ENCODE results near the gene JUND.
"Not testable (repeated sequence)": the region's sequence is repeated elsewhere in the genome, so short reads cannot be mapped to it uniquely, and the experiment has no call there.

Gene JUND

GRCh38 chr19:18281082-18282020 is at the start of gene JUND:
JUND (minus strand) TSS chr19:18281622; CDS start chr19:18281484, 138 bp downstream.
- Histone ChIP-seq H3K4me1 (ENCODE audit: control insufficient read depth in 1 of 2, insufficient read depth in 2 of 2, low read length in 2 of 2) (peaks cover 18 to 39% of the 10 kb centered on the region in 2 donors), H3K27me3 (ENCODE audit: low read depth, low read length) (no peaks in the 10 kb centered on the region), H3K4me3 (ENCODE audit: low read depth in 1 of 2, low read length in 2 of 2) (peak within 1 kb of the TSS; percentile 84 to 98), H3K9me3 (ENCODE audit: control insufficient read depth in 1 of 2, low read length in 2 of 2) (no peaks in the 10 kb centered on the region), H3K36me3 (ENCODE audit: control insufficient read depth in 1 of 2, insufficient read depth in 2 of 2, low read length in 2 of 2) (peaks cover 11 to 16% of the 10 kb centered on the region in 2 donors), H3K27ac (ENCODE audit: low read length) (peak within 1 kb of the TSS; percentile 99)

- H3K4me3 ChIP-seq (ENCODE audit: low read depth in 1 of 2, low read length in 2 of 2), result no peak overlapping the region
- H3K4me1 ChIP-seq (ENCODE audit: control insufficient read depth in 1 of 2, insufficient read depth in 2 of 2, low read length in 2 of 2), result peaks cover 4 to 11% of the 10 kb centered on the region in 2 donors
Observed at GRCh38 chr19:18330868-18331267, 49.4 kb upstream of the JUND start.

GRCh38 chr19:18329035-18329376 is 47.6 kb upstream of the JUND start:
- no peaks in the 10 kb centered on the region for H3K36me3 ChIP-seq (ENCODE audit: control insufficient read depth in 1 of 2, insufficient read depth in 2 of 2, low read length in 2 of 2)
- H3K27ac ChIP-seq (ENCODE audit: low read length), result peak overlapping the region; percentile 47
- H3K9me3 ChIP-seq (ENCODE audit: control insufficient read depth in 1 of 2, low read length in 2 of 2), result no peaks in the 10 kb centered on the region
- no peaks in the 10 kb centered on the region for H3K27me3 ChIP-seq (ENCODE audit: low read depth, low read length)
- H3K4me3 ChIP-seq (ENCODE audit: low read depth in 1 of 2, low read length in 2 of 2), result peak overlapping the region; percentile 51 to 54
- peaks cover 4 to 13% of the 10 kb centered on the region in 2 donors for H3K4me1 ChIP-seq (ENCODE audit: control insufficient read depth in 1 of 2, insufficient read depth in 2 of 2, low read length in 2 of 2)

More at GRCh38 chr19:18330868-18331267, 49.4 kb upstream of the JUND start:
- Histone ChIP-seq H3K36me3 (ENCODE audit: control insufficient read depth in 1 of 2, insufficient read depth in 2 of 2, low read length in 2 of 2) (no peaks in the 10 kb centered on the region), H3K9me3 (ENCODE audit: control insufficient read depth in 1 of 2, low read length in 2 of 2) (no peaks in the 10 kb centered on the region), H3K27me3 (ENCODE audit: low read depth, low read length) (no peaks in the 10 kb centered on the region), H3K27ac (ENCODE audit: low read length) (no peak overlapping the region)

- Histone ChIP-seq H3K27ac (ENCODE audit: low read length) (peak overlapping the region; percentile 47), H3K4me3 (ENCODE audit: low read depth in 1 of 2, low read length in 2 of 2) (peak overlapping the region; percentile 51 to 54), H3K9me3 (ENCODE audit: control insufficient read depth in 1 of 2, low read length in 2 of 2) (no peaks in the 10 kb centered on the region), H3K36me3 (ENCODE audit: control insufficient read depth in 1 of 2, insufficient read depth in 2 of 2, low read length in 2 of 2) (no peaks in the 10 kb centered on the region), H3K27me3 (ENCODE audit: low read depth, low read length) (no peaks in the 10 kb centered on the region), H3K4me1 (ENCODE audit: control insufficient read depth in 1 of 2, insufficient read depth in 2 of 2, low read length in 2 of 2) (peaks cover 8 to 17% of the 10 kb centered on the region in 2 donors)
Observed at GRCh38 chr19:18328340-18329034, 47.1 kb upstream of the JUND start.

GRCh38 chr19:18326772-18327171 is 45.4 kb upstream of the JUND start:
- no peaks in the 10 kb centered on the region for H3K36me3 ChIP-seq (ENCODE audit: control insufficient read depth in 1 of 2, insufficient read depth in 2 of 2, low read length in 2 of 2)
- H3K4me3 ChIP-seq (ENCODE audit: low read depth in 1 of 2, low read length in 2 of 2), result no peak overlapping the region
- H3K27me3 ChIP-seq (ENCODE audit: low read depth, low read length), result no peaks in the 10 kb centered on the region
- no peak overlapping the region for H3K27ac ChIP-seq (ENCODE audit: low read length)
- peaks cover 14 to 25% of the 10 kb centered on the region in 2 donors for H3K4me1 ChIP-seq (ENCODE audit: control insufficient read depth in 1 of 2, insufficient read depth in 2 of 2, low read length in 2 of 2)
- no peaks in the 10 kb centered on the region for H3K9me3 ChIP-seq (ENCODE audit: control insufficient read depth in 1 of 2, low read length in 2 of 2)

GRCh38 chr19:18324373-18324731 is 42.9 kb upstream of the JUND start:
- H3K9me3 ChIP-seq (ENCODE audit: control insufficient read depth in 1 of 2, low read length in 2 of 2); H3K27ac ChIP-seq (ENCODE audit: low read length): not testable (repeated sequence)

GRCh38 chr19:18322759-18323460 is 41.5 kb upstream of the JUND start, which contains the start of gene LSM4:
LSM4 (minus strand) TSS chr19:18323076; CDS start chr19:18323020, 56 bp downstream.
- no peaks in the 10 kb centered on the region for H3K27me3 ChIP-seq (ENCODE audit: low read depth, low read length)

More at GRCh38 chr19:18324373-18324731, 42.9 kb upstream of the JUND start:
- peaks cover 20 to 29% of the 10 kb centered on the region in 2 donors for H3K4me1 ChIP-seq (ENCODE audit: control insufficient read depth in 1 of 2, insufficient read depth in 2 of 2, low read length in 2 of 2)
- not testable (repeated sequence) for H3K27me3 ChIP-seq (ENCODE audit: low read depth, low read length); H3K4me3 ChIP-seq (ENCODE audit: low read depth in 1 of 2, low read length in 2 of 2); H3K36me3 ChIP-seq (ENCODE audit: control insufficient read depth in 1 of 2, insufficient read depth in 2 of 2, low read length in 2 of 2)

GRCh38 chr19:18322318-18322758 is 40.9 kb upstream of the JUND start:
- Histone ChIP-seq H3K4me1 (ENCODE audit: control insufficient read depth in 1 of 2, insufficient read depth in 2 of 2, low read length in 2 of 2) (peaks cover 20 to 26% of the 10 kb centered on the region in 2 donors), H3K36me3 (ENCODE audit: control insufficient read depth in 1 of 2, insufficient read depth in 2 of 2, low read length in 2 of 2) (no peaks in the 10 kb centered on the region), H3K27ac (ENCODE audit: low read length) (peak overlapping the region; percentile 94), H3K9me3 (ENCODE audit: control insufficient read depth in 1 of 2, low read length in 2 of 2) (no peaks in the 10 kb centered on the region), H3K4me3 (ENCODE audit: low read depth in 1 of 2, low read length in 2 of 2) (peak overlapping the region; percentile 65 to 83), H3K27me3 (ENCODE audit: low read depth, low read length) (no peaks in the 10 kb centered on the region)

More at GRCh38 chr19:18322759-18323460, 41.5 kb upstream of the JUND start, which contains the start of gene LSM4:
- Histone ChIP-seq H3K4me3 (ENCODE audit: low read depth in 1 of 2, low read length in 2 of 2) (peak within 1 kb of the TSS; percentile 65 to 83), H3K4me1 (ENCODE audit: control insufficient read depth in 1 of 2, insufficient read depth in 2 of 2, low read length in 2 of 2) (peaks cover 20 to 21% of the 10 kb centered on the region in 2 donors), H3K27ac (ENCODE audit: low read length) (peak within 1 kb of the TSS; percentile 94), H3K36me3 (ENCODE audit: control insufficient read depth in 1 of 2, insufficient read depth in 2 of 2, low read length in 2 of 2) (no peaks in the 10 kb centered on the region), H3K9me3 (ENCODE audit: control insufficient read depth in 1 of 2, low read length in 2 of 2) (no peaks in the 10 kb centered on the region)

- Histone ChIP-seq H3K4me3 (ENCODE audit: low read depth in 1 of 2, low read length in 2 of 2) (peak overlapping the region; percentile 65 to 83), H3K4me1 (ENCODE audit: control insufficient read depth in 1 of 2, insufficient read depth in 2 of 2, low read length in 2 of 2) (peaks cover 20 to 26% of the 10 kb centered on the region in 2 donors), H3K27ac (ENCODE audit: low read length) (peak overlapping the region; percentile 94), H3K27me3 (ENCODE audit: low read depth, low read length) (no peaks in the 10 kb centered on the region), H3K36me3 (ENCODE audit: control insufficient read depth in 1 of 2, insufficient read depth in 2 of 2, low read length in 2 of 2) (no peaks in the 10 kb centered on the region), H3K9me3 (ENCODE audit: control insufficient read depth in 1 of 2, low read length in 2 of 2) (no peaks in the 10 kb centered on the region)
Observed at GRCh38 chr19:18321734-18322102, 40.3 kb upstream of the JUND start.

GRCh38 chr19:18320865-18321733 is 39.7 kb upstream of the JUND start:
- no peaks in the 10 kb centered on the region for H3K27me3 ChIP-seq (ENCODE audit: low read depth, low read length)
- no peaks in the 10 kb centered on the region for H3K9me3 ChIP-seq (ENCODE audit: control insufficient read depth in 1 of 2, low read length in 2 of 2)
- H3K36me3 ChIP-seq (ENCODE audit: control insufficient read depth in 1 of 2, insufficient read depth in 2 of 2, low read length in 2 of 2), result no peaks in the 10 kb centered on the region
- no peak overlapping the region for H3K4me3 ChIP-seq (ENCODE audit: low read depth in 1 of 2, low read length in 2 of 2)
- peaks cover 20 to 26% of the 10 kb centered on the region in 2 donors for H3K4me1 ChIP-seq (ENCODE audit: control insufficient read depth in 1 of 2, insufficient read depth in 2 of 2, low read length in 2 of 2)
- peak overlapping the region; percentile 94 for H3K27ac ChIP-seq (ENCODE audit: low read length)
